ENCODE measurements around the gene MMP2.
A peak's percentile ranks its signal among the peaks of the same experiment; 100 is the strongest.

- TF ChIP-seq POLR2AphosphoS5 (IDR thresholded peaks at IDR 0.05) (peak in 1 of 3 donors; percentile 15), POLR2A (IDR thresholded peaks at IDR 0.05) (no peak)
These were observed 39.8 kb upstream of the MMP2 start for GRCh38 chr16:55439101-55439690.
